Stimulated activated CD8-positive, alpha-beta memory T cell treated with anti-CD3 and anti-CD28 coated beads, Interleukin-15, amount 100 ng/mL, for 4 hours (primary cell): Measurements from ENCODE around the gene RYR2.
"Not testable (repeated sequence)": the region's sequence is repeated elsewhere in the genome, so short reads cannot be mapped to it uniquely, and the experiment has no call there.

Source experiments
- DNase-seq, 2 donors: peaks; one replicate each; pipeline ENCODE4 v3.0.0-alpha.2; 2020; ENCODE audit warnings: low read depth in 2 of 2

Gene RYR2

DNA sequence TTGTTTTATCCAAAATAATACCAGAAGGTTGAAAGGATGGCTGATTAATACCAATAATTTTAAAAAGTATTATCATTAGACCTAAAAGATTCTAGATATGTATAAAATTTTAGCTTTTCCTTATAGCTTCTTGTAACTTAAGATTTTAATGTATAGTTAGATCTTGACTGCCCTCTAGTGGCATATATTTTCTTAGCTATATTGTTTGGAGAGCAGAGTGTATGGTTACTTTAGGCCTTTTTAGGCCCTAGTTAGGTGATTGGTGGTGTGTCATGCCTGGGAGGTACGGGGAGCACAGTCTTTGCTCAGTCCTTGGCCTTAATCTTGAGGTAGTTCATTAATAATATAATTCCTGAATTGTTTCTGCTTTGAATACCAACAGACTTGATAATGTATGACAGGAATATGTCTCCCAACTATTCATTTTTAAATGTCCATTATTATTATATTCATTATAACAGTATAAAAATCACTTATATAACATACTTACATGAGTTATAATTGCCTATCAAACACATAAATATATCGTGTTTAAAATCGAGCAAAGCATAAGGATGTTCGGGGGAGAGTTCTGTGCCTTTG is 520.3 kb downstream of the RYR2 start:
- DNase-seq, result no peak

DNA sequence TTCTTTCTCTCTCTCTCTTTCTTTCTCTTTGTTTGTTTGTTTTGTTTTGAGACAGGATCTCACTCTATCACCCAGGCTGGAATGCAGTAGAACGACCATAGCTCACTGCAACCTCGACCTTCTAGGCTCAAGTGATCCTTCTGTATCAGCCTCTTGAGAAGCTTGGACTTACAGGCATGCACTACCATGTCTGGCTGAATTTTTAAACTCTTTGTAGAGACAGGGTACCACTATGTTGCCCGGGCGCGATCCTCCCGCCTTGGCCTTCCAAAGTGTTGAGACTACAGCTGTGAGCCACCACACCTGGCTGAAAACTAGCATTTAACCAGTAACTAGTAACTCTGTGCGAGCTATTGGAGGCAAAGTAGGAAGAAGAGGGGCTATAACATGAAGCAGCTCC is 523.3 kb downstream of the RYR2 start:
- no peak for DNase-seq

DNA sequence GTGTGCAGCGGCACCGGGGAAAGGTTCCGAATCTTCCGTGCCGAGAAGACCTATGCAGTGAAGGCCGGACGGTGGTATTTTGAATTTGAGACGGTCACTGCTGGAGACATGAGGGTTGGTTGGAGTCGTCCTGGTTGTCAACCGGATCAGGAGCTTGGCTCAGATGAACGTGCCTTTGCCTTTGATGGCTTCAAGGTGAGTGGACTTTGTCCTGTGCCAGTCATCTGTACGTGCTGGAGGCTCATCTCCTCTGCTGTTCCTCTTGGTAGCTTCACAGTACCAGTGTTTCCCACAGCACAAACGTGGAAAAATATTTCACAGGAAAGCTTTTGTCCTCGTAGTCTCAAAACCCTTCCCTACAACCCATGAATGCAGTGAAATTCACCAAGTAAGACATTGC is 524.6 kb downstream of the RYR2 start:
- no peak for DNase-seq

DNA sequence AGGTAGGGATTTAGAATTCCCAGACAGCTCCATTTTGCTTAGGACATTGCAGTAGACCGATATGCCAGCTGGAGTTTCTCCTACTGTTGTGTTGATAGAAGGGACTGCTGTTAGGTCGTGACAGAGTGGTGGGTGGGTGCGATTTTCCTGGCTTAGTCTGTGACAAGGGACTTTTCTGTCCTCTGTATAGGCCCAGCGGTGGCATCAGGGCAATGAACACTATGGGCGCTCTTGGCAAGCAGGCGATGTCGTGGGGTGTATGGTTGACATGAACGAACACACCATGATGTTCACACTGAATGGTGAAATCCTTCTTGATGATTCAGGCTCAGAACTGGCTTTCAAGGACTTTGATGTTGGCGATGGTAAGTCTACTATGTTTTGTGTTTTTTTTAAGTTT is 527.0 kb downstream of the RYR2 start:
- DNase-seq, result no peak

DNA sequence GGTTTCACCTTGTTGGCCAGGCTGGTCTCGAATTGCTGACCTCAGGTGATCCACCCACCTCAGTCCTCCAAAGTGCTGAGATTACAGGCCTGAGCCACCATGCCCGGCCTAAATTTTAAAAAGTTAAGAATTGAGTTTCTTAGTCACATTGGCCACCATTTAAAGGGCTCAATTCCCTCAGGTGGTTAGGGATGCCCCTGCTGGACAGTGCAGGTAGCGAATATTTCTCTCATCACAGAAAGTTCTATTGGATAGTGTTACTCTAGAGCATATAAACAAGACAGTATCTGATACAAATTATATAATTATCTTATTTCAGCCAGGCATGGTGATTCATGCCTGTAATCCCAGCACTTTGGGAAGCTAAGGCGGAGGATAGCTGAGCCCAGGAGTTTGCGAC is 528.5 kb downstream of the RYR2 start:
- no peak for DNase-seq

DNA sequence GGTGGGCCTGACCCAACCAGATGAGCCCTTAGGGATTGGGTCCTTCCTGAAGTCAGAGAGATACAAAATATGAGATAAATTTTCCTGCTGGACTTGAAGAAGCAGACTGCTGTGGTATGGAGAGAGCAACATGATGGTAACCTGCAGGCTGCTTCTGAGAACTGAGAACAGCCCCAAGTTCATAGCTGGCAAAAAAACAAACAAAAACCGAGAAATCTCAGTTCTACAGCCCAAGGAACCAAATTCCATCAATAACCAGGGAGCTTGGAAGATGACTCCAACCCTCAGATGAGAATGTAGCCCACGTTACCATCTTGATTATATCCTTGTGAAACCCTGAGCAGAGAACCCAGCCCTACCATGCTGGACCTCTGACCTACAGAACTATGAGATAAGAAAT is 532.6 kb downstream of the RYR2 start:
- no peak for DNase-seq

DNA sequence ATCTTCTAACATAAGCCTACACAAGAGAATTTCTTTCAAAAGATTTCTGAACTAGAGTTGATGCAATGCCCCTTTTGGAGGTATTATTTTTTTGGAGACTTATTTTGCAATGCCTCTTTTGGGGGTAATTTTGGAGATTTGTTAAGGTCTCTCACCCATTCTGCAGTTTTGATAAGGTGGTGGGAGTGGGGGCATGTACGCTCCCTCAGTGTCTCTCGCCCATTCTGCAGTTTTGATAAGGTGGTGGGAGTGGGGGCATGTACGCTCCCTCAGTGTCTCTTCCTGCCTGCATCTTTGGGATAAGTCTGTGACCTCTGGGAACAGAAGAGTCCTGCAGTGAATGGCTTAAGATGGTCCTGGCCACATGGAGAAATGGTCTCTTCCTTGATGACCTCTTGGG is 536.6 kb downstream of the RYR2 start:
- no peak for DNase-seq

DNA sequence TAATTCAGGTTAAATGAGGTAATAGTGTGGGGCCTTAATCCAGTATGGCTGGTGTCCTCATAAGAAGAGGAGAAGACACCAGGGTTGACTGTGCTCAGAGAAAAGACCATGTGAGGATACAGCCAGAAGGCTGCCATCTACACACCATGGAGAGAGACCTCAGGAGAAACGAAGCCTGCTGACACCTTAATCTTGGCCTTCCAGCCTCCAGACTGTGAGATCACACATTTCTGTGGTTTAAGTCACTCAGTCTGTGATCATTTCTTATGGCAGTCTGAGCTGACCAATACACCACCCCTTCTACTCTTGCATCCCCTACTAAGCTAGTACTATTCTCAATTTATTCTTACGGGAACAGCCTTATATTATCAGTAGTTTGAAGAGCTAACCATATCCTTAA is 538.7 kb downstream of the RYR2 start:
- no peak for DNase-seq

DNA sequence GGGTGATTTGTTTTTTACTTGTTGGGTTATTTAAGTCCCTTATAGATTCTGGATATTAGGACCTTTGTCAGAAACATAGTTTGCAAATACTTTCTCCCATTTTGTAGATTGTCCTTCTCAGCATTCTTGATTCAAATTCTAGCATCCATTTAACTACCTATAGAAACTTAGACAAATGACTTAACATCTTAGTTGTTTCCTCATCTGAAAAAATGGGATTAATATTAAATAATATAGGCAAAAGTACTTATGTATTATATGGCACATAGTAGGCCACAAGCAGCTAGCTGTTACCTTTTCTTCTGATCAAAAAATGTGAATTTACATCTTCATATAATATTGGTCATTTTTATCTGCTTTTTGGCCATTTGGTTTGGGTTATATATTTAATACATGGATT is 541.3 kb downstream of the RYR2 start:
- DNase-seq, result no peak

DNA sequence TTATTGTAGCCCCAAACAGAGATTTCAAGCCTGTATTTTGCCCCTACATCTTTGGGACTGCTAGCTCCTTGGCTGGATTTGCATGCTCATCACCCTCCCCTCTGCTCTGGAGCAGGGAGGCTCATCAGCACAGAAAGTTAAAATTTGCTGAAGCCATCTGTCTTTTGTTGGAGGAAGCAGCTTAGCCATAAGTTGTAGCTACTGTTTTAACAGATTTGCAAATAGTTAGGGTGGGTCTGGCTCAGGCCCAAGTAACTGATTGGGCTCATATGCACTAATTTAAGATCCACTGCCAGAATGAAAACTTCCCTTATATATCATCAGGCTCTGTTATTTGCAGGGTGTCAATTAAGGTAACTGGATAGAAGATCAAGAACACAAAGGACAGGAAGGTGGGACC is 541.8 kb downstream of the RYR2 start:
- DNase-seq, result no peak

DNA sequence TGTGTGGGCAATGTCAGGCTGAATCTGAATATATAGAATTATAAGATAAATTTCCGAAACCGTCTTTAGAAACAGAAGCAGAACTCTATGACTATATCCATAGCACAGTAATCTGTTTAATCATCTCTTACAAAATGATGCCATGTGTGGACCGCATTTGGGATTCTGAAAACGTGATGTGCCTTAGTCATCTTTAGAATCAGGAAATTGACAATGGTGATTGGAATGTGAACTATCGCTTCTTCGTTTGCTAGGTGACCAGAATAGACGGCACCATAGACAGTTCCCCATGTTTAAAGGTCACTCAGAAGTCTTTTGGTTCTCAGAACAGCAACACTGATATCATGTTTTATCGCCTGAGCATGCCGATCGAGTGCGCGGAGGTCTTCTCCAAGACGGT is 548.4 kb downstream of the RYR2 start:
- DNase-seq, result no peak

DNA sequence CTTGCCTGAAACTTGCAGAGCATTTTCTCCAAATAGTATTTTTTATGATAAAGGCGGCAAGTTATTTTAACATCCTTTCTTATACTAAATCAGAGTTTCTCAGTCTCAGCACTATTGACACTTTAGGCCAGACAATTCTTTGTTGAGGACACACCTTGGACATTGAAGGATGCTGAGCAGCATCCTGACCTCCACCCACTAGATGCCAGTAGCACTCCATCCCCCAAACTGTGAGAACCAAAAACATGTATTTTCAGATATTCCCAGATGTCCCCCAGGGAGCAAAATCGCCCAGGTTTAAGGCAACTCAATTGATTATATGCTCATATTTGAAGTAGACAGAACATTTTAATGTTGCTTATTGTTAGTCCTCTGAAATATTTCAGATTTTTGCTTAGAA is 549.4 kb downstream of the RYR2 start:
- DNase-seq, result no peak

DNA sequence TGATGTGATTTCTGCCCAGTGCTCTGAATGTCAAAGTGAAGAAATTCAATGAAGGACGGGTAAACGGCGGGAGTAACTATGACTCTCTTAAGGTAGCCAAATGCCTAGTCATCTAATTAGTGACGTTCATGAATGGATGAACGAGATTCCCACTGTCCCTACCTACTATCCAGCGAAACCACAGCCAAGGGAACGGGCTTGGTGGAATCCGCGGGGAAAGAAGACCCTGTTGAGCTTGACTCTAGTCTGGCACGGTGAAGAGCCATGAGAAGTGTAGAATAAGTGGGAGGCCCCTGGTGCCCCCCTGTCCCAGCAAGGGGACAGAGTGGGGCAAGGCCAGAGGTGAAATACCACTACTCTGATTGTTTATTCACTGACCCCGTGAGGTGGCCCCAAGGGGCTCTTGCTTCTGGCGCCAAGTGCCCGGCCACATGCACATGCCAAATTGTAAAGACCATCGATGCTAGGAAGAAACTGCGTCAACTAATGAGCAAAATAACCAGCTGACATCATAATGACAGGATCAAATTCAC is 561.1 kb downstream of the RYR2 start:
- not testable (repeated sequence) for DNase-seq

DNA sequence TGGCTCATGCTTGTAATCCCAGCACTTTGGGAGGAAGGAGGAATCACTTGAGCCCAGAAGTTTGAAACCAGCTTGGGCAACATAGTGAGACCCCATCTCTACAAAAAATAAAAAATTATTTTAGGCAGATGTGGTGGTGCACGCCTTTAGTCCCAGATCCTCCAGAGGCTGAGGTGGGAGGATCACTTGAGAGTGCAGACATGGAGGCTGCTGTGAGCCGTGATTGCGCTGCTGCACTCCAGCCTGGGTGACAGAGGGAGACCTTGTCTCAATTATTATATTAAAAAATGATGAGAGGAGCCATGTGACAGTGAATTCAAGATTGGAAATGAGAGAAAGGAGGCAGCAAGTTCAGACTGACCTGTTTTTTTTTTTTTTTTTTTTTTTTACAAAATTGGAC is 566.4 kb downstream of the RYR2 start:
- no peak for DNase-seq

DNA sequence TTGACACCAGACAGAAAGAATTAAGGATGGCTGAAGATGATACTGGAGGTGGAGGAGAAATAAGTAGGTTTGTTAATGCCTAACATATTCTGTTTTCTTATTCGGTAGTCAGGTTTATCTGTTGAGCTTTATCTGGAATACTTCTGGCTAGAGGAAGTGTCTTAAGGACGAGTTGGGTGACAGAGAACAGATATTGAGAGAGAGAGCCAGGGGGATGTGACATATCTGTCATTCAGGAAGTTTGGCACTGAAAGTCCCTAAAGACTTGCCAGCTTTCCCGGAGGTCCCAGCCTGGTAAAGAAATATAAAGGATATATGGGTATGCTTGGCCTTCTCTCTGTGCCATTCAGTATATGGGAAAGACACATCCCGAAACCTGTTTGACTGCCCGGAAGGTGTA is 568.2 kb downstream of the RYR2 start:
- DNase-seq, result no peak

DNA sequence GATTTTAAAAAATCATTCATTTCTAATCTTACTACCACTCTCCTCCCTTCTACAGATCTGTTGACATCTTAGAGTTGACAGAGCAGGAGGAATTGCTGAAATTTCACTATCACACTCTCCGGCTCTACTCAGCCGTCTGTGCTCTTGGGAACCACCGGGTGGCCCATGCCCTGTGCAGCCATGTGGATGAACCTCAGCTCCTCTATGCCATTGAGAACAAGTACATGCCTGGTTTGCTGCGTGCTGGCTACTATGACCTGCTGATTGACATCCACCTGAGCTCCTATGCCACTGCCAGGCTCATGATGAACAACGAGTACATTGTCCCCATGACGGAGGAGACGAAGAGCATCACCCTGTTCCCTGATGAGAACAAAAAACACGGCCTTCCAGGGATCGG is 572.0 kb downstream of the RYR2 start:
- DNase-seq, result no peak

DNA sequence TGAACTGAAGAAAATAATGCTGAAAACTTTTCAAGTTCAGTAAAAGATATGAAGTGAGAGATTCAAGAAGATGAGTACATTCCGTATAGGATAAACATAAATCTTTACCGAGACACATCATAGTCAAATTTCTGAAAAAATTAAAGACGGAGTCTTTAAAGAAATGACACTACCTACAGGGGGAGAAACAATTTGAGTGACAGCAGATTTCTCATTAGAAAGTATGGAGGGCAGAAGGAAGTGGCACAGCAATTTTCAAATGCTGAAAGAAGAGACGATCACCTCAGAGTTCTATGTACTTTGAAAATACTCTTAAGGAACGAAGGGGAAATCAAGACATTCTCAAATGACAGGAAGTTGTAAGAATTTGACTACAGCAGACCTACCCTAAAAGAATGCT is 577.6 kb downstream of the RYR2 start:
- DNase-seq, result no peak

DNA sequence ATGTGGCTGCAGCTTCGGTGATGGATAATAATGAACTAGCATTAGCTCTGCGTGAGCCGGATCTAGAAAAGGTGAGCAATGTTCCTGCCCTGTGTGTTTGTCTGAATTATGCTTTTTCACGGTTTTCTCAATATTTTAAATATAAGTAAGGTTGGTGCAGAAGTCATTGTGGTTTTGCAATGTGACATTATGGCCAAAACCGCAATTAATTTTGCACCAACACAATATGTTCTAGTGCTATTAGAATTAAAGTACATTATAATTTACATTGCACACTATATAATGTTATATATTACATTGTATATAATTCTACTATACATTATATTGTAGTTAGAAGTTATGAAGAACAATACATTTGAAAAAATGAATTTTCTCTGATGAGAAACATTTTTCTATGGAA is 592.9 kb downstream of the RYR2 start:
- DNase-seq, result no peak

DNA sequence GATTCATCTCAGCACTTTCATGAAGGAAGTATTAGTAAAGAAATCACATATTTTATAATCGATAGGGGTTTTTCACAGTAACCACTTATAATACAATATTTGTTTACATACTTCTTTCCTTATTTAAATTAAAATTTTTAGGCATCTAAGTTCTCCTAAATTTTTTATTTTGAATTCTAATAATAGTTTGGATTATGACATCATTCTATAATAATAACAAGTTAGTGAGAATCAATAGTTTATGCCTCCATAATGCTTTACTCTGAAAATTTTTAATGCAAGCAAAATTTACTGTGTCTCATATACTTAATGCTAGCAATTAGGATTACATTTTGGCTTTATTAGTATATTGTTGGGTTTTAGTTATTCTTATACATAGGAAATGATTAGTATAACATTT is 596.6 kb downstream of the RYR2 start:
- DNase-seq, result no peak

DNA sequence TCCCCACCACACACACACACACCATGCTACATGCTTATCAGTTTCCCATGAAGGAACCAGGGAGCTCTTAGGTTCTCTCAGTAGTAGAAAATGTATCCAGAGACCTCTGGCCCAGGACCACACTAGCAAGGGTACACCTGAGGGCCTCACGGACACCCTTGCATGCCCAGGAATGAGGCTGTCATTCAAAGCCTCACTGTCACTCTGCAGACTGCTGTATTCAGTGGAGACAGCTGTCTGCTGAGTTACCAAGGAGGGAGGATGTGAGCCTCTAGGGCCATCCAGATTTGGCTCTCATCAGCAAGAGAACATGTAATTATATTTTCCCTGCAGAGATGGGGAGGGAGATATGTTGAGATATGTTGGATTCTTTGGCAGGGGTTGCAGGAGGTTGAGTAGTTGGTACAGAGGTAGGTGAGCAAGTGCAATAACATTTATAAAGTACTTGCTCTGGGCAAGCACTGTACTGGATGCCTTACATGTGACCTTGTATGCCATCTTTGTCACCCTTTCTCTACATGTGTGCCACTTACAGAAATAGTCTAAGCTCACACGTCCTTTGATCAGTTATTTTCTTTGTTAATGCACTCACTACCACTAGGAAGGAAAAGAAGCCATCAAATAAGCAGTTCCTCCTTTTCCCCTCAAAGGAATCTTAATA is 598.2 kb downstream of the RYR2 start:
- no peak for DNase-seq

DNA sequence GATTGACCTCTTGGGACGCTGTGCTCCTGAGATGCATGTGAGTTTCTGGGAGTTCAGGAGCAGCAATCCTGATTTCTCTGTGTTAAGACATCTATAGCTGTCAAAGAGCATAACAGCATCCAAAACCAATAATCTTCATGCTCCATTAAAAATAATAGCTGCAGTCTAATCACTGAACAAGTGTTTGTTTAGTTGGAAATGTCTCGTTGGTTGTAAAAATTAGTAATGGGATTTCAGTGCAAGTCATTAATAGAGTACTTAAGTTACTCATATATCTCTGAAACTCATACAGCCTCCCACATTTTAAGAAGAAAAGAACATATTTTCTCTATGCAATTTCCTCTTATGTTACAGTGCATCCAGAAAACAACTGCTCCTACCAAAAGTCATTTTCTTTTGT is 599.0 kb downstream of the RYR2 start:
- no peak for DNase-seq

DNA sequence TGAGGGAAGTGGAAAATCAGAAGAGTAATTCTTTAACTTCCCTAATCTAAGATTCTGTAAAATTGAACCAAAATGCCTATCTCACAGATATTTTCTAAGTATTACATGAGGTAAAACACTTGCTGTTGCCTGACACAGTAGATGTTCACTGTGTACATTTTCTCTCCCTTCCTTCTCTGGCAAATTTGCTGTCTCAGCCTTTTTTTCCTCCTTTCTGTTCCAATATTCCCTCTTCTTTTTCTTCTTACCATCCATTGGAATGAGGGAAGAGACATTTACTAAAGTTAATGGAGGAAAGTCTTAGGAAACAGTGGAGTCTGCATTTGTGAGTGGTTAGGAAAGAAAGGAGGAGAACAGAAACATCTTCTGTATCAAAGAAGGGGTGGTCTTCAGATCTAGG is 608.8 kb downstream of the RYR2 start:
- no peak for DNase-seq

DNA sequence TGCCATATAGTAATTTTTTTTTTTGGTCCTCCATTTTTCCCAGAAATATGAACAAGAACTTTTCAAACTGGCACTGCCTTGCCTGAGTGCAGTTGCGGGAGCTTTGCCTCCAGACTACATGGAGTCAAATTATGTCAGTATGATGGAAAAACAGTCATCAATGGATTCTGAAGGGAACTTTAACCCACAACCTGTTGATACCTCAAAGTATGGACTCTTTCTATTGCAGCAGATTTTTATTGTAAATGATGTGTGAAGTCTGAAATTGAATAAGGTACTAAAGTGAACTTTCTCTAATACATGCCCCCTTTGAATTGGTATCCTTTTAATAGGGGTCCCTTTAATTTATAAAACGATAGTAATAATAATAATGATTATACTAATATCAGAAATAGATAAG is 613.8 kb downstream of the RYR2 start:
- no peak for DNase-seq

DNA sequence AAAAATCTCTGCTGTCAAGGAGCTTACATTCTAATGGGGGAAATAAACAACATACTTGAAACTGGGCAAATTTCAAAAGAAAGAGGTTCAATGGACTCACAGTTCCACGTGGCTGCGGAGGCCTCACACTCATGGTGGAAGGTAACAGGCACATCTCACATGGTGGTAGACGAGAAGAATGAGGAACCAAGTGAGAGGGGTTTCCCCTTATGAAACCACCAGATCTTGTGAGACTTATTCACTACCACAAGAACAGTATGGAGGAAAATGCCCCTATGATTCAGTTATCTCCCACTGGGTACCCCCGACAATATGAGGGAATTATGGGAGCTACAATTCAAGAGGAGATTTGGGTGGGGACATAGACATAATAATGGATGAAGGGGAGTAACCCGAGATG is 622.4 kb downstream of the RYR2 start:
- no peak for DNase-seq
